ENCODE measurements around the gene DEPP1.

DNA sequence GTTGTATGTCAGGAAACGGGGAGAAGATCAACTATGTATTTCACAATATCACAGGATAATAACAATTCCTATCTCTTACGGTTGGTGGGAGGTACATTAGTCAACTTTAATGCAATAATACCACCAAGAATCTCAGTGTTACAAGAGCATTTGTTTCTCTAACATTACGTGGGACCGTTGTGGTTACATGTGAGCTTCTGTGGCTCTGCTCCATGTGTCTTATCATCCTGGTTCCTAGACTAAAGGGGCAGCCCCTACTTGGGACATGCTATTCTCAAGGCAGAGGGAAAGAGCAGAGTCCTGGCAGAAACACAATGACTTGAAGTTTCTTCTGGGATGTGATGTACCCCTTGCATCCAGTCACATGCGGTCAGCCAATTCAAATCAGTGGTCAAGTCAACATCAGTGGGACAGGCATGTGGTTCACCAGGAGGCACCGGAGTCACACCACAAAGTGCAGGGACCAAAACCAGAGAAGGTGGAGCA lies 19.6 kb upstream of the DEPP1 start:
- TF ChIP-seq, protein P1, sequence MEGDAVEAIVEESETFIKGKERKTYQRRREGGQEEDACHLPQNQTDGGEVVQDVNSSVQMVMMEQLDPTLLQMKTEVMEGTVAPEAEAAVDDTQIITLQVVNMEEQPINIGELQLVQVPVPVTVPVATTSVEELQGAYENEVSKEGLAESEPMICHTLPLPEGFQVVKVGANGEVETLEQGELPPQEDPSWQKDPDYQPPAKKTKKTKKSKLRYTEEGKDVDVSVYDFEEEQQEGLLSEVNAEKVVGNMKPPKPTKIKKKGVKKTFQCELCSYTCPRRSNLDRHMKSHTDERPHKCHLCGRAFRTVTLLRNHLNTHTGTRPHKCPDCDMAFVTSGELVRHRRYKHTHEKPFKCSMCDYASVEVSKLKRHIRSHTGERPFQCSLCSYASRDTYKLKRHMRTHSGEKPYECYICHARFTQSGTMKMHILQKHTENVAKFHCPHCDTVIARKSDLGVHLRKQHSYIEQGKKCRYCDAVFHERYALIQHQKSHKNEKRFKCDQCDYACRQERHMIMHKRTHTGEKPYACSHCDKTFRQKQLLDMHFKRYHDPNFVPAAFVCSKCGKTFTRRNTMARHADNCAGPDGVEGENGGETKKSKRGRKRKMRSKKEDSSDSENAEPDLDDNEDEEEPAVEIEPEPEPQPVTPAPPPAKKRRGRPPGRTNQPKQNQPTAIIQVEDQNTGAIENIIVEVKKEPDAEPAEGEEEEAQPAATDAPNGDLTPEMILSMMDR (conservative IDR thresholded peaks at IDR 0.05; ENCODE audit: low read depth, low read length): no peak
- no peak for TF ChIP-seq EZH2 (IDR thresholded peaks at IDR 0.05; ENCODE audit: borderline replicate concordance, low read depth, low read length, poor library complexity, severe bottlenecking)

Measured in A673 (cell line).